HG03432 (cell line): ENCODE measurements around the gene TP53INP2.
"Not testable (repeated sequence)": the region's sequence is repeated elsewhere in the genome, so short reads cannot be mapped to it uniquely, and the experiment has no call there.

ENCODE experiments used
- ATAC-seq: cut with Tn5 transposase; IDR thresholded peaks from one replicate; pipeline ENCODE4 v1.9.1; 2021; ENCODE audit warnings: mild to moderate bottlenecking, moderate library complexity; ENCODE audit not compliant: unreplicated experiment

TP53INP2 gene

DNA sequence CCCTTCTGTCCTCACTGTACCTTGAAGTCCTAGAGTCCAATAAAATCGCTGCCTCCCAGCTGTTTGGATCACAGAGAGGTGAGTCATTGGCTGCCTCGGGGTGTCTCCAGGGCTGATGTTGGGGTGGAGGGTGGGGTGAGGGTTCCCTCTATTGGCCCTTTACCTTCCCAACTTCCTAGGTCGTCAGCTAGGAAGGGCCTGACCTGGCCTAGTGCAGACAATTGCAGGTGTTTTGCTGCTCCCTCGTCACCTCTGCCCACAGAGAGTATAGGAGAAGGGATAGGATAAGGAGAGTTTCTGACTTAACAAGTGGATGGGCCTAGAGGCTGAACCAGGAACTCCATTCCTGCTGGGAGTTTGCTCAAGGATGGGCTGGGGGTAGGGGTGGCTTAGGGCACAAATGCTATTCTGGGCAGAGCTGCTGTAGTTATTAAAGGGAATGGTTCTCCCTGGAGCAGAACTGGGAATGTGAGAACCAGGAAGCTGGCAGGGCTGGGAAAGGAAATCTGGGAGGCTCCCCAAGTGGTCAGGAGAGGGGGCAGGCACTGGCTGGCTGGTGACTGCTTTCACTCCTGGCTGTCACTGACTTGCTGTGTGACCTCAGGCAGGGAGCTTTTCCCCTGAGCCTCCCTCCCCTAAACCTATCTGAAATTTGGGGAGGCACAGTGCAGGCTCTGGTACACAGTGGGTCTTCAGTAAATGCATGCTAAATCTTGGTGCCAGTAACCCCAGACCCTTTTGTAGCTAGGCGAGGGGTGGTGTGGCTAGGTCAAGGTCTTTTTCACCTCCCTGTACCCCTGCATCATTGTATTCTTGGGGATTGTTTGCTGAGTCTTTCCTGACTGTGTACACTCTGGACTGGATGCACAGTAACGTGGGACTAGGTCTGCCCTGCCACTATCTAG is 1.5 kb downstream of the TP53INP2 start:
- no peak for ATAC-seq

DNA sequence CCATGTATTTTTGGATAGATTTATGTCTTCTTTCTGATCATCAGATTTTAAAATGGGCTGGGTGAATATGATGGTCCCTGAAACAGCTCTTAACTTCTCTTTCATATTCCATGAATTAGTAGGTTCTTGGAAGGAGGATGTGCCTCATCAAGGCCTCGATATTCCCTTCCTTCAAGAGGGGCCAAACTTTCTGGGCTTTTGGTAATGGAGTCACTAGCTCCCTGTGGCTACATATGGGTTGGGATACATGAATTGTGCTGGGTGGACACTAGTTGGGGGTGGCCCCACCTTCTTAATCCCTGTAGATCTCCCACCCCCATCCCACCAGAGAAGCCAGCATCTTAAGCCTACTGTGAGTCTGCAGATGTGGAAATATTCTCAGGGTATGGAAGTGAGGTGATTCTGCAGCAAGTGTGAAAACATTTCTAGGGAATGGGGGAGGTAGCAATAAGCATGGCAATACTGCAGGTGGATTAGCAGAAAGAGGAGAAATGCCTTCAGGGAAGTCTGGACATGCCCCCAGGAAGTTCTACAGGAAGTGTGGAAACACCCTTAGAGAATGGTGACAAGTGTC is 2.2 kb downstream of the TP53INP2 start:
- ATAC-seq = no peak

DNA sequence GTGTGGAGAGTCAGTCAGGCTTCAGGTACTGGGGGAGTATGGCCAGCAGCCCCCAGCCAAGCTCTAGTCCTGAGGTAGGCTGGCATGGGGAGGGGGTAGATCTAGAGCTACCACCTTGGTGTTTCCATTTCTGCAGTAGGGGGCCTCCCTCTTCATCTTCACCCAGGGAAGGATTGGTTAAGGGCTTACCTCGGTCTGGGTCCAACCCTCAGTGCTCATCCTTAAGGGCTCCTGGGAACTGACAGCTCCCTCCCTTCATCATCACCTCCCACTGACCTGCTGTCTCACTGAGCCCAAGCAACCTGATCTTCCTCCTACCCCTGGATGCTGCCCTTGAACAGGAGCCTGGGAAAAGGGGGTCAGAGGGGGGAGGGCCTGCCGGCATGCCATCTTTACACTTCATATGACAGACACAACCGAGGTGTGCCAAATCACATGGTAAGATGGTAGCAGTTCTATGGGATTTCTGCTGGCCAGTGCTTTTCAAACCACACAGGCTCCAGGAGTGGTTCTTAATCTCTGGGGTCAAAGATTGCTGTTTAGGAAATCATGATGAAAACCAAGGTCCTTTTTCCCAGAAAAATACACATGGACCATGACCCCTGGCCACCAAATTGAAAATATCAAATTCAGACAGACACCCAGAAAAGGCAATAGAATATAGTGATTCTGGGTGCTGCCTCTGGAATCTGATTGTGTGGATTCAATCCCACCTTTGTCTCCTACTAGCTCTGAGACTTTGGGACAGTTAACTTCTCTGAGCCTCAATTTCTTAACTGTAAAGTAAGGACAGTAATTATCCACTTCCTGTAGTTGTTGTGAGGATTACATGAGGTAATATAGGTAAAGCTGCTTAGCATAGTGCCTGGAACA is 3.0 kb downstream of the TP53INP2 start:
- no peak for ATAC-seq

DNA sequence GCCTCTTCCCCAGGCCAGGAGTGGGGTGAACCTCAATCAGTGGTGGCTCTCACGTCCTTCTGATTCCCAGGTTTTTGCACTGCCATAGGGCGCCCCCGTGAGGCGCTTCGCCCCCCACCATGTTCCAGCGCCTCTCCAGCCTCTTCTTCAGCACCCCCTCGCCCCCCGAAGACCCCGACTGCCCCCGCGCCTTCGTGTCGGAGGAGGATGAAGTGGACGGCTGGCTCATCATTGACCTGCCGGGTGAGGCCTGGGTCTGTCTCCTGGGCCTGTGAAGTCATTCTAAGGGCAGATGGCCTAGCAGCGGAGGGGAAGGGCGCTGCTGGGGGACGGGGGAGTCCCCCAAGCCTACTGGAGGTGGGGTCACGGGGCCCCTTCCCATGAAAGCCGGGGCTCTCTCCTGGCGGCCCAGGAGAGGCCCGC is 4.5 kb downstream of the TP53INP2 start:
- peak; percentile 9 for ATAC-seq

DNA sequence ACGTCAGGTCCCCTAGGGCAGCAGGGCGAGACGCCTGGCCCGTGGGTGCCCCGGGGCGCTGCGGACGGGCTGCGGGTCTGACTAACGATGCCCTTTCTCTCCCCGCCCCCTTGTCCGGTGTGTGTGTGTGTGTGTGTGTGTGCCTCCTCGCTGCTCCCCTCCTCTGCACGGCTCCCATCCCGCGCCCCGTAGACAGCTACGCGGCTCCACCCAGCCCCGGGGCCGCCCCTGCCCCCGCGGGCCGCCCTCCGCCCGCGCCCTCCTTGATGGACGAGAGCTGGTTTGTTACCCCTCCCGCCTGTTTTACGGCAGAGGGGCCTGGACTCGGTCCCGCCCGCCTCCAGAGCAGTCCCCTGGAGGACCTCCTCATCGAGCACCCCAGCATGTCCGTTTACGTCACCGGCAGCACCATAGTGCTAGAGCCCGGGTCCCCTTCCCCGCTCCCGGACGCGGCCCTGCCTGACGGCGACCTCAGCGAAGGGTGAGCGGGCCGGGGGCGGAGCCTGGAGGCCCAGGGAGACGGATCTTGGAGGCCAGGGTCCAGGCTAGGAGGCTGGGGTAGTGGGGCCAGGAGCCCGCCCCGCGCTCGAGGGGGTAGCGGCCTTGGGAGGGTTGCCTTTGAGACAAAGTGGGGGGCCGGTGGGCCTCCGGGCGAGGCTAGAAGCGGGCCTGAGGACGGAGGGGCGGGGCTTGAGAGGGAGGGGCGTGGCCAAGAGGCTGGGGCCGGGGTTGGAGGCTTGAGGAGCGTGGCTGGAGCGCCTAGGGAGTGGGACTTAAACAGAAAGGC is 5.1 kb downstream of the TP53INP2 start:
- peak; percentile 48 for ATAC-seq

DNA sequence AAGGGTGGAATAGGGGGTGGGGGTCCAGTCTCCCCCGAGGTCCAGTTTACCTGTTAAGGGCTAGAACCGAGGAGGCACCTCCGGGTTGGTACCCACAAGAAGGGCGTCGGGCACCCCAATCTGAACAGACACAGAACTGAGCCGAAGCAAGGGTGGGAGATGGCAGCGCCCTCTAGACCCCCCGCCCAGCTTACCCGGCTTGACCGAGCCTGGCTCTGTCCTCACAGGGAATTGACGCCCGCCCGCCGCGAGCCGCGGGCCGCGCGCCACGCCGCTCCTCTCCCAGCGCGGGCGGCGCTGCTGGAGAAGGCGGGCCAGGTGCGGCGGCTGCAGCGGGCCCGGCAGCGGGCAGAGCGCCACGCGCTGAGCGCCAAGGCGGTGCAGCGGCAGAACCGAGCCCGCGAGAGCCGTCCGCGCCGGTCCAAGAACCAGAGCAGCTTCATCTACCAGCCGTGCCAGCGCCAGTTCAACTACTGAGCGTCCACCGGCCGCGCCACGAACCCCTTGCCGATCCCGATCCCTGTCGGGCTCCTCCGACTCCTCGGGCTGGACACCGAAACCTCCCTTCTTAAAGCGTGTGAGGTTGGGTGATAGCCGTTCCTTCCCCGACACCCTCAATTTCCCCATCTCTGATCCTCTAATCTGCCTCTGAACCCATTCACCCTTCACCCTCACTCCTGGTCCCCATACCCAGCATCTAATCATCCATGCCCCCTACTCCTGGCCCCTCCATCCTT is 5.9 kb downstream of the TP53INP2 start:
- ATAC-seq = peak; percentile 42

DNA sequence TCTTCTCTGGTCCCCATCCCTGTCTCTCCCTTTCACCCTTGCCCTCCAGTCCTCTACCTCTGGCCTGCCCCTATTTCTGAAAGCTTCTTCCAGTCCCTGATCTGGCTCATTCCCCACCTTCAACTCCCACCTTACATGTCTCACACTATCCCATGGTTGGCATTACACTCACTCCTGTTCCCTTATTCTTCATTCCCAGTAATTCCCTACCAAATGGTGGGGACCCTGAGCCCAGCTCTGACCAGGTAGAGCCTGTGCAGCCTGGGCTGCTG is 6.4 kb downstream of the TP53INP2 start:
- no peak for ATAC-seq

DNA sequence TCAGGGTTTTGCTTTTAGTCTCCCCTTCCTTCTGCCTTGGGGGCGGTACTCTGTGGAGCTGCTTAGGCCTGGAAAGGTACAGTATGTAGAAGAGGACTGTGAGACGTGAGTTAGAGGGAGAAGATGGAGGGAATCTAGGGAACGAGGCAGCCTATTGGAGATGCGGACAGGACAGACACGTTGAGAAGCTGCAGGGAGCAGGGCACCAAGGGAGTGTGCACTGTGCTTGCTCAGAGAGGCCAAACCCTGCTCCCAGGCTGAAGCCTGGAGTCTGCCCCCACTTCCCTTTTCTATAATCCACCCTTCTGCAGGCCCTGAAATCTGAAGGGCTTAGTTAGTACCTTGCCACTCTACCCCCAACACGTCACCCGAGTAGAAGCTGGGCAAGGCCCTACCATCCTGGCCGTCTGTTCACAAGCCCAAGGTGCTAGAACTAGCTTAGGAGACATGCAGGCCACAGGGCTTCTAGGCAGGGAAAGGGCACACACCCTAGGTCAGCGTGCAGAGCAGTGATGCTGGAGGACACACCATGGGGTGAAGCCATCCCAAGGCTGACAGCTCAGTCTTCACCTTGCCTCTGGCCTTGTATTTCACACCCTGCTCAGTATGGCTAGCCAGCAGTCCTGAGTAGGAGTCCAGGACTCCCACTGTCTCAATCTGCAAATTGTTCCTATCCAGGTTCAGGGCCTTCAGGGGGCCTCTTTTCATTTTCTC is 6.9 kb downstream of the TP53INP2 start:
- no peak for ATAC-seq

DNA sequence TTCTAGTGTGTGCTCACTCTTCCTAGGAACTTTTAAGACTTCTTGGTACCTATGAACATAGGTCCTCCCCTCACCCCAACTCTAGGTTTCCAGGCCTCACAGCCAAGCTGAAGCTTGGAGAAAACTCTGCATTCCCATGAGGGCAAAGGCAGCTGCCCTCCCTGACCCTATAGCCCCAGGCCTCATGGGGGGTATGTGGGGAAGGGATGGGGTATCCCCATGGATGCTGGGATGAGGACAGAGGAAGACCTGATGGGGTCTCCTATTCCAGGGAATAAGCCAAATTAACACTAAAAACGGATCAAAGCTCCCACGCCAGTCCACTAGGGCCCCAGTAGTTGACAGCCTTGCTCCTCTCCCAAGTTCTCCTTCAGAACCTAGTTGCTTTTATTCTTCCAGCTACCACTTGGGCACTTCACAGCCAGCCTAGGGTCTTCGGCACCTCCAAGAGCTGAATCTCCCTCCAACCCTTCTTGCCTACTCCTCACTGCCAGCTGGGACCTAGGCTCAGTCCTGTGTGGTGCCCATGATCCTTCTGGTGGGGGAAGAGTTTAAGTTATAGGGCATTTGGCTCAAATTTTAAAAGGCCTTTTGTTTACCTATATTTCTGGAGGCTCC is 7.8 kb downstream of the TP53INP2 start:
- no peak for ATAC-seq

DNA sequence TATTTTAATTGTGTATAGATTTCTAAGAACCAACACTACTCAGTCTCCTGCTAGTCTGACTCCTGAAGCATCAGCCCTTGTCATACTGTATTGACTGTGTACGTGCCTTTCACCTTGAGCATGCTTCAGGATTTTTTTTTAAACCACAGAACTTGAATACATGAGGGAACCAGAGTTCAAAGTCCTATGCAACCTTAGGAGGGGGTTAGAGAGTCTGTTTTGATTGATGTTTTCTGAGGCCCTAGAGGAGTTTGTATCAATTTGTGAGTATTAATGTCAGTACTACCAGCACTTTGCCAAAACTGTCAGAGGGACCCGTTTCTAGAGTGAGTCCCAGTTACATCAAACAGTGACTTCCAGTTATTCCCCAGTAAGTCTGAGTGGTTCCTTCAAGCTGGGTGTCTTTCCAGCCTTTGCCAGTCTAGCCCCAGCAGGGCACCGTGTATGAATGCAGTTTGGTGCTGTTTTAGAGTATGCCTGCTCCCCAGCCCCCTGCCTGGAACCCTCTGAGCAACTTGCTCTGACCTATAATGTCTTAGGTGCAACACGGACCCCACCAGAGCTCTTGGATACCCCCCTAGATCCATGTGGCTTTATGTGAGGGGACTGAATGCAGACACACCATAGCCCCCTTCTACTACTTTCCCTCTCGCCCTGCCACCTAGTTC is 8.5 kb downstream of the TP53INP2 start:
- ATAC-seq = no peak

DNA sequence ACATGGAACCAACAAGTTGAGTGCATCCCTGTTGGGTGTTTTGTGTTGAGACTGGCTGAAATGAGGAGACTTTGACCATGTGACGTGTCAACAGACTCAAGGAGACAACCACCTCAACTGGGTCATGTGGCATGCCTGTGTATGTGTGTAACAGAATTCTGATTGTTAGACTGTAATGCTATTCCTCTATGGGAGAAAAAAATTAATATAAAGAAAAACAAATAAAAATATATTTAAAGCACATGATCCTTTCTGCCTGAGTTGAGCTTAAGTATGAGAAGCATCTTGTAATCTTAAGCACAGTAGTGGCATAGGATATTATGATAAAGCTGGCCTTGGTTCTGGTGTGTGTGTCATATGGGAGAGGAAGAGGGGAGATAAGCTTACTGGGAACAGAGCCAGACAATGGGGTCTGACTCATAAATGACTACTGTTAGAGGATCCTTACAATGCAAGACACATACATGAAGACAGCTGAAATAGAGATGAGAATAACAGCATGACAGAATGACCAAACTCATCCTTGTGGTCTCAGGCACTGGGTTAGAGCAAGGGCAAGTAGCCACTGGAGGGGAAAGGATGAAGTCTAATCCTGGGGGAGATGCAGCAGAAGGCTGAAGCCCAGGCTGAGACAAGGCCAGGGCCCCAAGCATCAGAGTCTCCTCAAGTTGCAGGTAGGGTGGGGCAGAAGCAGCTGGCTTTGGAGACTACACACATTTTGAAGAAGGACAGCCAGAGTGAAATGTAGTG is 9.2 kb downstream of the TP53INP2 start:
- no peak for ATAC-seq

DNA sequence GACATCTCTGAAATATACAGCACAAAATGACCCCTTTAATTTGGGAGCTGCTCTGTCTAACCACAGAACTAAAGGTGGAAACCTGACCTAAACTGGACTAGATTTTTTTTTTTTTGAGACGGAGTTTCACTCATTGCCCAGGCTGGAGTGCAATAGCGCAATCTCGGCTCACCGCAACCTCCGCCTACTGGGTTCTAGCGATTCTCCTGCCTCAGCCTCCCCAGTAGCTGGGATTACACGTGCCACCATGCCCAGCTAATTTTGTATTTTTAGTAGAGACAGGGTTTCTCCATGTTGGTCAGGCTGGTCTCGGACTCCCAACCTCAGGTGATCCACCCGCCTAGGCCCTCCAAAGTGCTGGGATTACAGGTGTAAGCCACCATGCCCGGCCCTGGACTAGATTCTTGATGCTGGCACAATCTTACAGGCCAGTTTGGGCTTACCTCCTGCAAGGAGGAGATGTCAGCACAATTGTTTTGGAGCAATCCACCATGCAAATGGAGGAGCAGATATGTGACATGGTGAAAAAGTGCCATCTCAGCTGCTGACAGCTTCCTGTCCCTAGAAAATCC is 9.9 kb downstream of the TP53INP2 start:
- not testable (repeated sequence) for ATAC-seq

DNA sequence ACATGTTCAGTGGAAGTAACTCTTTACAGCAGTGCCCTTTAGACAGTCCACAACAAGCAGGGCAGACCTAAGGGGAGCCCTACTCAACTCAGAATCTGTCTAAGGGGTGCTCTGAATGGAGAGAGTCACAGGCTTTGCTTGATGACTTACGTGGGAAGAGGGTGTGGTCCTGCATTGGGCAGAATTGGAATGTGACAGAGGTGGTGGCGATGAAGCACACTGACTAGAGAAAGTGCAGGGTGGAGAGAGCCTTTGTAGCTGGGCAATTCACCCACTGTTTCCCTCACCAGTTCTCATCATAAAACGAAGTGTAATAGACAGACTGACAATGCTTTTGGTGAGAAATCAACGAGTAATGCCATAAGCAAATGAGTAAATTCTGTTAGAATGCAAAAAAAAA is 11.2 kb downstream of the TP53INP2 start:
- no peak for ATAC-seq

DNA sequence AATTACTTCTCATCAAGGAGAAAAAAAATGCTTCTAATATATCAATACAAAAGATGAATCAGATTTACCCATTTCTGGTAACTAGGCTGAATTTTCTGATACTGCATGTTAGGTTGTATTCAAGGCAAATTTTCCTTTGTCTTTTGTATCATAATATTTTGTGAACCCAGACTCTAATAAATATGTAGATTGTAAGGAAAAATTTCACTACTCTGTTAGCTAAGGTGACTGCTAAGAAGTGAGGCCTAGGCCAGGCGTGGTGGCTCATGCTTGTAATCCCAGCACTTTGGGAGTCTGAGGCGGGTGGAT is 12.7 kb downstream of the TP53INP2 start:
- no peak for ATAC-seq

DNA sequence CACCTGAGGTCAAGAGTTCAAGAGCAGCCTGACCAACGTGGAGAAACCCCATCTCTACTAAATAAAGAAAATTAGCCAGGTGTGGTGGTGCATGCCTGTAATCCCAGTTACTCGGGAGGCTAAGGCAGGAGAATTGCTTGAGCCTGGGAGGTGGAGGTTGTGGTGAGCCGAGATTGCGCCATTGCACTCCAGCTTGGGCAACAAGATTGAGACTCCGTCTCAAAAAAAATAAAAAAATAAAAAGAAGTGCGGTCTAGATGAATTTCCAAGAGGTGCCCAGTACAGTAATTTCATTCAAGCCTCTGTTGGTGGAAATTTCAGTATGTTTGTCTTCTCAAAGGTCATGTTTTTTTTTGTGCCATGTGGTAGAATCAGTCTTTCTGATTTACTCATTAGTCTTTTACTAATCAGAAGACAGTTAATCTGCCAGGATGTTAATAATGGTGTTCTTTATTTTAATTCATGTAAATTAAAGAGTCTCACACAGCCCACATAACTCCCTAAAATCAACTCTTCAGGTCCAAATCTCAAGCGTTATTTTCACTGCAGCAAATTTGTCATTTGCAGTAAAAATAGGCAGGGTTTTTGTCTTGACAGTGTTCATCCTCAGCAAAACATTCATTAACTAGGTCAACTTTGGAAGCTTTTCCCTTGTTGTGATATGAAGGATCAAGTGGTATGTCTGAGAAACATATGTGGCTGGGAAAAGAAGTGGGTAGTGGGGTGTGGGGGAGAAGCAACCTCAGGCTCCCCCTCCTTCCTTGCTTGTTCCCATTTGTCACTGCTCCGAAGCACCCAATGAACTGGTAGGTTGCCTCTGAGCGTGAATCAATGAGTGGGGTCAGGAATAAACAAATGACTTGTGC is 13.3 kb downstream of the TP53INP2 start:
- ATAC-seq = no peak

DNA sequence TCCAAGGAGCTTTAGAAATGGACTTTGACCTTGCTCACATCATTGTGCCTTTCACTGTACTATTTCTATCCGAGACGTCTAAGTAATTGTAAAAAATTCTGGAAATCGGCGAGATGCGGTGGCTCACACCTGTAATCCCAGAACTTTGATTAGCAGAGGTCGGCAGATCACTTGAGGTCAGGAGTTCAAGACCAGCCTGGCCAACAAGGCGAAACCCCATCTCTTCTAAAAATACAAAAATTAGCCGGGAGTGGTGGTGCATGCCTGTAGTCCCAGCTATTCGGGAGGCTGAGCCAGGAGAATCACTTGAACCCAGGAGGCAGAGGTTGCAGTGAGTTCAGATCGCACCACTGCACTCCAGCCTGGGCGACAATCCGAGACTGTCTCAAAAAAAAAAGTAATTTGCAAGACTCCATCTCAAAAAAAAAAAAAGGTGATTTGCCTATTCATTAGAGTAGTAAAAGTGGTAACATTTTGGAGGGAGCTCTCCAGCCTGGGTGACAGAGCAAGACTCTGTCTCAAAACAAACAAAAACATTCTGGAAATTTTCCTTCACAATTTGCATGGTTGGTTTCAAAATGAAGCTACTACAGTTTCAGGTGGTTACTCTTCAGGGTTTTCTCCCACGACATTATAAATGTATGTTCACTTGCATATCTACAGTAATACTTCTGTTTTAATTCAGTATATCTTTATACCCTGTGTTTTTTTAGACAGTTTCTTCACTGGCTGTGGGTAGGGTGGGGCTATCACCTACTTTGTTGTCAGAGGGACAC is 15.3 kb downstream of the TP53INP2 start:
- peak; percentile 91 for ATAC-seq
